HL-60 (cell line): ENCODE results near the gene IFI6.
"Not testable (repeated sequence)": the region's sequence is repeated elsewhere in the genome, so short reads cannot be mapped to it uniquely, and the experiment has no call there.

ENCODE experiments used
- DNase-seq, 2 experiments: peaks; one replicate each; pipeline ENCODE4 v3.0.0-alpha.2; 2010 to 2020; ENCODE audit warnings: low read depth in 1 of 2, low spot score in 1 of 2
- H3K27ac ChIP-seq: fragments of 250-450 bp; sonication (Bioruptor Pico); replicated peaks from 2 replicates; pipeline ENCODE4 v1.5.1; 2020; ENCODE audit warnings: mild to moderate bottlenecking, moderate library complexity
- H3K27me3 ChIP-seq: fragments of 250-450 bp; sonication (Bioruptor Pico); 2 replicates; pipeline ENCODE4 v1.5.1; 2021; ENCODE audit warnings: mild to moderate bottlenecking, moderate library complexity; ENCODE audit not compliant: insufficient read depth, poor library complexity, severe bottlenecking
- H3K4me3 ChIP-seq: replicated peaks from 2 replicates; pipeline ENCODE4 v1.5.1; 2011; ENCODE audit warnings: mild to moderate bottlenecking, control low read depth, low read length; ENCODE audit not compliant: insufficient read depth
- CTCF ChIP-seq: IDR thresholded peaks from one replicate; pipeline ENCODE4 v1.5.1; 2011; ENCODE audit warnings: low read length, control low read depth, inconsistent platforms; ENCODE audit not compliant: insufficient read depth
- GABPA ChIP-seq: IDR thresholded peaks from 2 replicates; pipeline ENCODE4 v1.6.1; 2012; ENCODE audit warnings: low read depth
- POLR2AphosphoS5 ChIP-seq: IDR thresholded peaks from 2 replicates; pipeline ENCODE4 v1.6.1; 2012; ENCODE audit warnings: low read depth
- SPI1 ChIP-seq: IDR thresholded peaks from 2 replicates; pipeline ENCODE4 v1.6.1; 2012; ENCODE audit warnings: low read depth, mild to moderate bottlenecking, borderline replicate concordance
- TF ChIP-seq, protein P1 (sequence below): IDR thresholded peaks from 2 replicates; pipeline ENCODE4 v1.6.1; 2012; ENCODE audit warnings: low read depth; ENCODE audit not compliant: insufficient replicate concordance

Gene IFI6

DNA sequence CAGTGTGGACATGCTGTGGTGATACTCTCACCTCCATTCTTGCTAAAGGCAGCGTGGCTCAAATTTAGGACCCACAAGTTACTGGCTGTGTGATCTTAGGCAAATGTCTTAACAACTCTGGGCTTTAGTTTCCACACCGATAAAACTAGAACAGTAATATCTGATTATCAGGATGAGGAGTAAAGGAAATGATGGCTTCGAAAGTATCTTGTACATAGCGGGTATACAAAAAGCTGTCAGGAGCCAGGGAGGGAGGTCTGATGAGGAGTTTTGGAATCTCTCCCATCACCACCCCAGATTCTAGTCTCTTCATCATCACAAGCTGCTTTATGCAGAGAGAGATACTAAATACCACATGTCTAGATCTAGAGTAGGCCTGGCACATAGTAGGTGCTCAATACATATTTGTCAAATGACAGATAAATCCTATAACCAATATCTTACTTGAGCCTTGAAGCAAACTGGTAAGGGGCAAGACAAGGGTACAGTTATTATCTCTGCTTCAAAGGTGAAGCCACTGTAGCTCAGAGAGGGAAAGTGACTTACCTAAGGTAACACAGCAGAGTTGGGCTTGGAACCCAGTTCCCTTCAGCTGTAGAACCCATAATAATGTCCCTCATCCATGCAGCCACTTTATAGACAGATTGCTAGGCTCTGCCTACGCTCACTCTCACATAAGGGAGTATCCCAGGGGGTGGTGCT lies 27.5 kb downstream of the IFI6 start:
- Histone ChIP-seq H3K27ac (no peak overlapping the region), H3K27me3 (no peaks in the 10 kb centered on the region), H3K4me3 (no peak overlapping the region)
- no peak for TF ChIP-seq GABPA
- no peak for TF ChIP-seq SPI1
- TF ChIP-seq POLR2AphosphoS5 = no peak
- TF ChIP-seq, protein P1, sequence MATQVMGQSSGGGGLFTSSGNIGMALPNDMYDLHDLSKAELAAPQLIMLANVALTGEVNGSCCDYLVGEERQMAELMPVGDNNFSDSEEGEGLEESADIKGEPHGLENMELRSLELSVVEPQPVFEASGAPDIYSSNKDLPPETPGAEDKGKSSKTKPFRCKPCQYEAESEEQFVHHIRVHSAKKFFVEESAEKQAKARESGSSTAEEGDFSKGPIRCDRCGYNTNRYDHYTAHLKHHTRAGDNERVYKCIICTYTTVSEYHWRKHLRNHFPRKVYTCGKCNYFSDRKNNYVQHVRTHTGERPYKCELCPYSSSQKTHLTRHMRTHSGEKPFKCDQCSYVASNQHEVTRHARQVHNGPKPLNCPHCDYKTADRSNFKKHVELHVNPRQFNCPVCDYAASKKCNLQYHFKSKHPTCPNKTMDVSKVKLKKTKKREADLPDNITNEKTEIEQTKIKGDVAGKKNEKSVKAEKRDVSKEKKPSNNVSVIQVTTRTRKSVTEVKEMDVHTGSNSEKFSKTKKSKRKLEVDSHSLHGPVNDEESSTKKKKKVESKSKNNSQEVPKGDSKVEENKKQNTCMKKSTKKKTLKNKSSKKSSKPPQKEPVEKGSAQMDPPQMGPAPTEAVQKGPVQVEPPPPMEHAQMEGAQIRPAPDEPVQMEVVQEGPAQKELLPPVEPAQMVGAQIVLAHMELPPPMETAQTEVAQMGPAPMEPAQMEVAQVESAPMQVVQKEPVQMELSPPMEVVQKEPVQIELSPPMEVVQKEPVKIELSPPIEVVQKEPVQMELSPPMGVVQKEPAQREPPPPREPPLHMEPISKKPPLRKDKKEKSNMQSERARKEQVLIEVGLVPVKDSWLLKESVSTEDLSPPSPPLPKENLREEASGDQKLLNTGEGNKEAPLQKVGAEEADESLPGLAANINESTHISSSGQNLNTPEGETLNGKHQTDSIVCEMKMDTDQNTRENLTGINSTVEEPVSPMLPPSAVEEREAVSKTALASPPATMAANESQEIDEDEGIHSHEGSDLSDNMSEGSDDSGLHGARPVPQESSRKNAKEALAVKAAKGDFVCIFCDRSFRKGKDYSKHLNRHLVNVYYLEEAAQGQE = no peak
- no peak for DNase-seq

DNA sequence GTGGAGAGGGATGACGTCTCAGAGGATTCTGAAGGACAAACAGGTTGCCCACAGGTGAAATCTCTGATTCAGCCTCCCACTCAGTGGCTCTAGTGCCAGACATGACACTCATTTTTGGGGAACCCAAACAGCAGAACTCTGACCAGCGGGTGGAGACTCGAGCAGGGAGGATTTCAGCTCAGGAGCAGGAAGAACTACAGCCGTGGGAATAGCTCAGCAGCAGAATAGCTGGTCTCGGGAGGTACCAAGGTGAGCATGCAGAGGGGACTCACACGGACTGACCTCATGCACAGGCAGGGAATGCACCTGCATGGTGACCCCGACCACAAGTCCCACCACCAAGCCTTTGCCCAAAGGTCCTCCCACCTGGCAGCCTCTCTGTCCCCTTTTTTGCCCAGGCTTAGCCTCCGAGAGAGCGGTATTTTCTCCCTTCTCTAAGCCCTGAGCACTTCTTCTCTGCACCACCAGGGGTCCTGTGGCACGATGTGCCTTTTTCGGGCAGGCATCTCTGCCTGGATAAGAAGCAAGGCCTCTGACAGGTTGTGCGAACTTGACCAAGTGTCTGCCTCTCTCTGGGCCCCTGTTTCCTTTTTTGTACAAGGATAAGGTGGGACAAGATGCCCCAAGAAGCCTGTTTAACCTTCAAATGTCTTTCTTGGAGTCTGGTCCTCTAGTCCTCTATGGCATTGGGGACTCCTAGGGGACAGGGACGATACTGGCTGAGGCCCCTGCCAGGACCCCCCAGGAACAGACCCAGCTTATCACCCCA lies 28.2 kb downstream of the IFI6 start:
- TF ChIP-seq POLR2AphosphoS5 (no peak), SPI1 (no peak; the same call in 1 of the 2 replicates), GABPA (no peak), CTCF (peak; percentile 78)
- TF ChIP-seq, protein P1 = no peak
- DNase-seq = peak in 1 of 2 experiments; percentile 78

GRCh38 chr1:27640514-27640913 lies 31.5 kb downstream of the IFI6 start:
- H3K27ac ChIP-seq, DNase-seq, H3K4me3 ChIP-seq, H3K27me3 ChIP-seq: not testable (repeated sequence)
- TF ChIP-seq SPI1 = peak; percentile 27; the same call in 1 of the 2 replicates

More for the DNA sequence above, 28.2 kb downstream of the IFI6 start:
- Histone ChIP-seq H3K27me3 (no peaks in the 10 kb centered on the region), H3K4me3 (no peak overlapping the region), H3K27ac (no peak overlapping the region)

GRCh38 chr1:27638805-27639204 lies 33.2 kb downstream of the IFI6 start:
- TF ChIP-seq POLR2AphosphoS5 (no peak), GABPA (no peak), CTCF (no peak), SPI1 (no peak)
- Histone ChIP-seq H3K27me3 (no peaks in the 10 kb centered on the region), H3K27ac (no peak overlapping the region), H3K4me3 (no peak overlapping the region)
- DNase-seq = no peak
